ENCODE data around the gene PPFIBP2. TPM values are rescaled to one million over a fixed set of nuclear protein-coding genes. Genes with fewer than 3 reads are reported as not detected.
A peak's percentile ranks its signal among the peaks of the same experiment; 100 is the strongest.

The PPFIBP2 gene
- total and polyA plus RNA-seq, 8 donors: 28.1 to 153 (median 71.9) TPM

DNA sequence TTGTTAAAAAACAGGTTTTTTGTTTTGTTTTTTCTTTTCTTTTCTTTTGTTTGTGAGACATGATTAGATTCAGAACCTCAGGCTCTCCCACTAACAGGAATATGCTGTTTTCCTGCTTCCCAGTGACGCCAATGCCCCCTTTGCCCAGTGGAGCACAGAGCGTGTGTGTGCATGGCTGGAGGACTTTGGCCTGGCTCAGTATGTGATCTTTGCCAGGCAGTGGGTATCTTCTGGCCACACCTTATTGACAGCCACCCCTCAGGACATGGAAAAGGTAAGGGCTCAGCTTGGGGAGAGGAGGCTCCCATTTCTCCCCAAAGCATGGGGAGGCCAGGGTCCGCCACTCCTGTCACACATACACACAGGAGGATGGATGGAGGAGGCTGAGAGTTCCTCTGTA is 134.5 kb downstream of the PPFIBP2 start:
- WGBS, 5 donors: 54 to 87% (median 71%) methylated on average over 2 to 3 of the region's 3 CpGs
- Histone ChIP-seq H3K36me3 (peaks cover 39 to 80% (median 70%) of the 10 kb centered on the region in 4 donors), H3K27ac (no peak overlapping the region), H3K4me3 (no peak overlapping the region), H3K27me3 (no peaks in the 10 kb centered on the region), H3K4me1 (peaks cover 0 to 26% (median 0%) of the 10 kb centered on the region in 4 donors), H3K9me3 (no peaks in the 10 kb centered on the region)
- no peak for DNase-seq
- TF ChIP-seq POLR2AphosphoS5 (IDR thresholded peaks at IDR 0.05) (no peak), EP300 (IDR thresholded peaks at IDR 0.05) (no peak), POLR2A (IDR thresholded peaks at IDR 0.05) (no peak)
- TF ChIP-seq, protein P1, sequence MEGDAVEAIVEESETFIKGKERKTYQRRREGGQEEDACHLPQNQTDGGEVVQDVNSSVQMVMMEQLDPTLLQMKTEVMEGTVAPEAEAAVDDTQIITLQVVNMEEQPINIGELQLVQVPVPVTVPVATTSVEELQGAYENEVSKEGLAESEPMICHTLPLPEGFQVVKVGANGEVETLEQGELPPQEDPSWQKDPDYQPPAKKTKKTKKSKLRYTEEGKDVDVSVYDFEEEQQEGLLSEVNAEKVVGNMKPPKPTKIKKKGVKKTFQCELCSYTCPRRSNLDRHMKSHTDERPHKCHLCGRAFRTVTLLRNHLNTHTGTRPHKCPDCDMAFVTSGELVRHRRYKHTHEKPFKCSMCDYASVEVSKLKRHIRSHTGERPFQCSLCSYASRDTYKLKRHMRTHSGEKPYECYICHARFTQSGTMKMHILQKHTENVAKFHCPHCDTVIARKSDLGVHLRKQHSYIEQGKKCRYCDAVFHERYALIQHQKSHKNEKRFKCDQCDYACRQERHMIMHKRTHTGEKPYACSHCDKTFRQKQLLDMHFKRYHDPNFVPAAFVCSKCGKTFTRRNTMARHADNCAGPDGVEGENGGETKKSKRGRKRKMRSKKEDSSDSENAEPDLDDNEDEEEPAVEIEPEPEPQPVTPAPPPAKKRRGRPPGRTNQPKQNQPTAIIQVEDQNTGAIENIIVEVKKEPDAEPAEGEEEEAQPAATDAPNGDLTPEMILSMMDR (IDR thresholded peaks at IDR 0.05): no peak
- intact Hi-C loops (cut with DNase I; ENCODE audit: low total_unique reads): no loop called here

GRCh38 chr11:7651140-7651551 is 137.3 kb downstream of the PPFIBP2 start:
- Histone ChIP-seq H3K4me1 (peaks cover 0 to 26% (median 0%) of the 10 kb centered on the region in 4 donors), H3K9me3 (no peaks in the 10 kb centered on the region), H3K27me3 (no peaks in the 10 kb centered on the region), H3K27ac (peak overlapping the region in 1 of 5 donors; percentile 13), H3K4me3 (no peak overlapping the region), H3K36me3 (peaks cover 61 to 91% (median 82%) of the 10 kb centered on the region in 4 donors)
- no peak for DNase-seq
- 54 to 87% (median 77%) methylated on average over 5 of the region's 5 CpGs for WGBS, 5 donors
- TF ChIP-seq EP300 (IDR thresholded peaks at IDR 0.05): no peak
- TF ChIP-seq POLR2A (IDR thresholded peaks at IDR 0.05): no peak
- no peak for TF ChIP-seq POLR2AphosphoS5 (IDR thresholded peaks at IDR 0.05)
- TF ChIP-seq, protein P1 (IDR thresholded peaks at IDR 0.05): no peak
- intact Hi-C loops (cut with DNase I; ENCODE audit: low total_unique reads): no loop called here

- peaks cover 61 to 92% (median 86%) of the 10 kb centered on the region in 4 donors for H3K36me3 ChIP-seq
These were observed 137.9 kb downstream of the PPFIBP2 start for GRCh38 chr11:7651700-7652099.

DNA sequence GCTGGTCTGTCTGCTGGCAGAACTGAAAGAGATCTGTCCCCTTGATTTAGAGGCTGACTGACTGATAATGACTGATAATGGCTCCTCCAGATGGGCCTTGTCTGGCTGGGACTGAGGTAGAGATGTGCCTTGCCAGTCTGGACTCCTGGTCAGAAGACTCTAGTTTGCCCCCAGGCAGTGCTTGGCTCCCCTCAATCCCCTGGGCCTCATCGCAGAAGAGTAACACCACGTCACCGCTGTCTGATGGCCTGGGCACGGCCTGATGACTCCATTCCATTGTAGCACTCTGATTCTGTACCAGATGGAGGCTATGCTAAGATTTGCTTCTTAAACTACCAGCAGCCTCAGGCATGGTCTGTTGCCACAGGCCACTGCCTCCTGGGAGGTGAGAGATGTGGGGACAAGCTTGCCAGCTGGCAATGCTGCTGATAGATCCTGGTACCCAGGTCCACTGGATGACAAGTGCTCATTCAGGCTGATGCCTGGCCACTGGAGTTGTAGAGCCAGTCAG is 140.5 kb downstream of the PPFIBP2 start:
- TF ChIP-seq EP300 (IDR thresholded peaks at IDR 0.05) (no peak), POLR2AphosphoS5 (IDR thresholded peaks at IDR 0.05) (no peak), POLR2A (IDR thresholded peaks at IDR 0.05) (no peak)
- TF ChIP-seq, protein P1 (IDR thresholded peaks at IDR 0.05): no peak
- no peak for DNase-seq
- H3K36me3 ChIP-seq: peaks cover 53 to 86% (median 85%) of the 10 kb centered on the region in 4 donors
- H3K4me1 ChIP-seq: peaks cover 0 to 13% (median 4%) of the 10 kb centered on the region in 4 donors
- H3K9me3 ChIP-seq: no peaks in the 10 kb centered on the region
- intact Hi-C loops (cut with DNase I; ENCODE audit: low total_unique reads): no loop called here
- WGBS, 5 donors: 78 to 93% (median 92%) methylated on average over 3 to 4 of the region's 4 CpGs
- H3K27me3 ChIP-seq: no peaks in the 10 kb centered on the region
- no peak overlapping the region for H3K27ac ChIP-seq
- H3K4me3 ChIP-seq: no peak overlapping the region

More at GRCh38 chr11:7651700-7652099, 137.9 kb downstream of the PPFIBP2 start:
- H3K27me3 ChIP-seq: no peaks in the 10 kb centered on the region
- H3K9me3 ChIP-seq: no peaks in the 10 kb centered on the region
- intact Hi-C loops (cut with DNase I; ENCODE audit: low total_unique reads): no loop called here
- no peak overlapping the region for H3K4me3 ChIP-seq
- H3K27ac ChIP-seq: peak overlapping the region in 1 of 5 donors; percentile 13
- peaks cover 0 to 23% (median 1%) of the 10 kb centered on the region in 4 donors for H3K4me1 ChIP-seq
- DNase-seq: no peak
- 71 to 87% (median 76%) methylated on average over 7 to 9 of the region's 9 CpGs for WGBS, 5 donors
- TF ChIP-seq EP300 (IDR thresholded peaks at IDR 0.05) (no peak), POLR2A (IDR thresholded peaks at IDR 0.05) (no peak), POLR2AphosphoS5 (IDR thresholded peaks at IDR 0.05) (no peak)
- TF ChIP-seq, protein P1 (IDR thresholded peaks at IDR 0.05): no peak

Measured in stomach (tissue), 9 donors.